GM19455 (cell line): ENCODE data around the gene ZNF440.
A peak's percentile ranks its signal among the peaks of the same experiment; 100 is the strongest.
"Not testable (repeated sequence)": the region's sequence is repeated elsewhere in the genome, so short reads cannot be mapped to it uniquely, and the experiment has no call there.

ENCODE experiments used
- ATAC-seq: cut with Tn5 transposase; IDR thresholded peaks from one replicate; pipeline ENCODE4 v1.9.1; 2021; ENCODE audit not compliant: unreplicated experiment

The ZNF440 gene

GRCh38 chr19:11814029-11814699, at the start of gene ZNF440:
TSS of gene ZNF440 (plus strand) at chr19:11814273. CDS start at chr19:11814448, 175 bp downstream.
- peak; percentile 97 for ATAC-seq

GRCh38 chr19:11766597-11767591, 47.2 kb upstream of the ZNF440 start, which contains the start of gene ZNF441:
TSS of gene ZNF441 (plus strand) at chr19:11767000. CDS start at chr19:11767194, 194 bp downstream.
- peak; percentile 90 for ATAC-seq

DNA sequence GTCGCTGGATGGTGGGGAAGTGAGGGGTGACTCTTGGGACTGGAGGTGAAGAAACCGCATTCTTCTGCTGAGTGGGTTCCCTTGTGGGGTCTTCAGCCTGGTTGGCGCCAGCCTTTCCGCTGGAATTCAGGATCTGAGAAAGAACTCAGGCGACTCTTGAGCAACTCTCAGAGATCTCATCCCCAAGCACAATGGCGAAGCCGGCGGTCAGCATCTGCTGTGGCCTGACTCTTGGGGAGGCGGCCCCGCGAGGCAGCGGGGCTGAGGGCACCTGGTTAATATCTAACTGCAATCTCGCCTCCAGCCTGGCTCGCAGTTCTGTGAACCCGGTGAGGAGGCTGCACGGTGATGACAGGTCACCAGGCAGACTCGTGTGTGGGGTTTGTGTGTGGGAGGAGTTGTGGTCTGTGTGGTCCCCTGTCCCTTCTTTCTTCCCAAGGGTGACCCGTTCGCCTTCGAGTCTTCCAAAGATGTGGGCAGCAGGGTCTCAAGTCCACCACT, 46.4 kb upstream of the ZNF440 start:
- ATAC-seq = no peak

DNA sequence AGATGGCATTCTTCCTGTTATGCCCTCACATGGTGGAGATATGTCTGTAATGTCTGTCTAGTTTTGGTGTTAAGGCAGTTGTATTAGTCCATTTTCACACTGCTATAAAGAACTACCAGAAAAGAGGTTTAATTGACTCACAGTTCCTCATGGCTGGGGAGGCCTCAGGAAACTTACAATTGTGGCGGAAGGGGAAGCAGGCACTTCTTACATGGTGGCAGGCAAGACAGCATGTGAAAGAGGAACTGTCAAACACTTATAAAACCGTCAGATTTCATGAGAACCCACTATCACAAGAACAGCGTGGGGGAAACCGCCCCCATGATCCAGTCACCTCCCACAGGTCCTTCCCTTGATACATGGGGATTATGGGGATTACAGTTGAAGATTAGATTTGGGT, 44.1 kb upstream of the ZNF440 start:
- no peak for ATAC-seq

- not testable (repeated sequence) for ATAC-seq
Measured at GRCh38 chr19:11771520-11771919, 42.6 kb upstream of the ZNF440 start.

- not testable (repeated sequence) for ATAC-seq
Measured at GRCh38 chr19:11776669-11777068, 37.4 kb upstream of the ZNF440 start.

- no peak for ATAC-seq
Measured at GRCh38 chr19:11780431-11781020, 33.5 kb upstream of the ZNF440 start.

DNA sequence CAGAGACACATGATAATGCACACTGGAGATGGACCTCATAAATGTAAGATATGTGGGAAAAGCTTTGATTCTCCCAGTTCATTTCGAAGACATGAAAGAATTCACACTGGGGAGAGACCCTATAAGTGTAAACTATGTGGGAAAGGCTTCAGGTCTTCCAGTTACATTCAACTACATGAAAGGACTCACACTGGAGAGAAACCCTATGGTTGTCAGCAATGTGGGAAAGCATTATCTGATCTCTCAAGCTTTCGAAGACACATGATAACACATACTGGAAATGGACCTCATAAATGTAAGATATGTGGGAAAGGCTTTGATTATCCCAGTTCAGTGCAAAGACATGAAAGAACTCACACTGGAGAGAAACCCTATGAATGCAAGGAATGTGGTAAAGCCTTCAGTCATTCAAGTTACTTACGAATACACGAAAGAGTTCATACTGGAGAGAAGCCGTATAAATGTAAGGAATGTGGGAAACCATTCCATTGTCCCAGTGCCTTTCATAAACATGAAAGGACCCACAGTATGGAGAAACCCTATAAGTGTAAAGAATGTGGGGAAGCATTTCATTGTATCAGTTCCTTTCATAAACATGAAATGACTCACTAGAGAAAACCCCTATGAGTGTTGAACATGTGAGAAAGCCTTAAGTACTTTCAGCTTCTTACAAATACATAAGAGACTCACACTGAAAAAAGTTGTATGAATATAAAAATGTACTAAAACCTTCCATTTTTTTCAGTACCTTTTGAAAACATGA, 32.6 kb upstream of the ZNF440 start:
- no peak for ATAC-seq

- no peak for ATAC-seq
Measured at GRCh38 chr19:11783767-11784166, 30.3 kb upstream of the ZNF440 start.

DNA sequence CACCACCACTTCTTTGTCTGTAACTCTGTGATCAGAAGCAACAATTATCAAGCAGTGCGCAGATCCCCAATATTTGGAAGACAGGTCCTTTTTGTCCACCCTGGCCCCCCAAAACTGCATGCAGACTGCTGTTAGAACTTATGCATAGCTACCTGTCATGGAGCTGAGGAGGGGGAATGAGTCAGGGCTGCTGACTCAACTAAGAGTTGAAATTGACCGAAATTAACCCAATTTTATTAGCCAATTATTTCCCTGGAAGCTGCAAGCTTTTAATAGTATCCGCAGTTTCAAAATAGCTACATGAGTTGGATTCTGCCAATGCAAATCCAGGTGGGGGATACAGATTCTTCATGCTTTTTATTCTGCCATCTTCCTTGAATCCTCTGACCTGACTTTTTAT, 29.7 kb upstream of the ZNF440 start:
- ATAC-seq = no peak

GRCh38 chr19:11787536-11787935, 26.5 kb upstream of the ZNF440 start:
- ATAC-seq = no peak

- ATAC-seq = no peak
Measured at GRCh38 chr19:11792942-11793341, 21.1 kb upstream of the ZNF440 start.

GRCh38 chr19:11797491-11797890, 16.6 kb upstream of the ZNF440 start:
- ATAC-seq = no peak

DNA sequence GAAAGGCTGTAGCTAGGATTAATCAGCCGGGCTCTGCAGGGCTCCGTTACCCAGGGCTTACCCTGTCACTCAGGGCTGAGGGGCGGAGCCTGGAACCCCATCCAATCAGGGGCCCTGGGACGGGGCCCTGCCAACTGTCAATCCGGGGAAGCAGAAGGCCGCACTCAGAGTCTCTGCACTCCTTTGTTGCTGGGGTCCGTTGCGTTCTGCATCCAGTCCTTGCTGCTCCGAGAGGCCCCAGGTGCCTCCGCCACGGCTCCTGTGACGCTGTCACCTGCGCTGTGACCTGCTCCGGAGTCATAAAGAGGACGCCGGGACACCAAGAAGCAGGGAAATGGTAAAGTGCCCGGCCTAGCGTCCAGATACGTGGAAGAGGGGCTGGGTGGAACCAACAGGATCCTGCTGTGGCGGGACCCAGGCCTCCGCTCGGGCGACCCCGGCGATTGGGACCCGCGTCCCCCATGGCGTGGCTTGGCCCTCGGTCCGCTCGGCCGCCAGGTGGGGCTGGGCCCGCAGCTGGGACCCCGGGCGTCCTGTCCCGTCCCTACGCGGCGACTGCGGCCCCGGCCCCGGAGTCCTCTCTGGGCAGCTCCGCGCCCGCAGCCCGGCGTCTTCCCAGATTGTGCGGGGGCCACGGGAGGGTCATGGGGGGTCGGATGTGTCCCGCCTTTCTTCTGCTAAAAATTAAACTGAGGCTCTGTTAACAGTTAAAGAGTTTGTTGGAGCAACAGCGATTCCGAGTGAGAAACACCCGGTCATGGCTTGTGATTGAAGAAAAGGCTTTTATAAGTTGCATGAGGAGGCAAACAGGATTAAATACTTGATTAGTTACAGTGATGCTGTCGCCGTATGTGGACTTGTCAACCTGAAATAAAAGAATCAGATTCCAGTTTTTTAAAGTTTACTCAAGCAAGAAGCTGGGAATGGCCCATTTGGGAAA, 15.4 kb upstream of the ZNF440 start, which contains the start of gene ZNF491:
TSS of gene ZNF491 (plus strand) at position 133 of the 940 bp plus-strand sequence. CDS start 7,431 bp downstream, outside the sequence.
- peak; percentile 75 for ATAC-seq

DNA sequence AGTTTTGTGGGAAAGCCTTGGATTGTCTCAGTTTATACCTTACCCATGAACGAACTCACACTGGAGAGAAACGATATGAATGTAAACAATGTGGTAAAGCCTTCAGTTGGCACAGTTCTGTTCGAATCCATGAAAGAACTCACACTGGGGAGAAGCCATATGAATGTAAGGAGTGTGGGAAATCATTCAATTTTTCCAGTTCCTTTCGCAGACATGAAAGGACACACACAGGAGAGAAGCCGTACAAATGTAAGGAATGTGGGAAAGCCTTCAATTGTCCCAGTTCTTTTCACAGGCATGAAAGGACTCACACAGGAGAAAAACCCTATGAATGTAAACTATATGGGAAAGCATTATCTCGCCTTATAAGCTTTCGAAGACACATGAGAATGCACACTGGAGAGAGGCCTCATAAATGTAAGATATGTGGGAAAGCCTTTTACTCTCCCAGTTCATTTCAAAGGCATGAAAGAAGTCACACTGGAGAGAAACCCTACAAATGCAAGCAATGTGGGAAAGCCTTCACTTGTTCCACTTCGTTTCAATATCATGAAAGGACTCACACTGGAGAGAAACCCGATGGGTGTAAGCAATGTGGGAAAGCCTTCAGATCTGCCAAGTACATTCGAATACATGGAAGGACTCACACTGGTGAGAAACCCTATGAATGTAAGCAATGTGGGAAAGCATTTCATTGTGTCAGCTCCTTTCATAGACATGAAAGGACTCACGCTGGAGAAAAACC, 7.5 kb upstream of the ZNF440 start:
- no peak for ATAC-seq

DNA sequence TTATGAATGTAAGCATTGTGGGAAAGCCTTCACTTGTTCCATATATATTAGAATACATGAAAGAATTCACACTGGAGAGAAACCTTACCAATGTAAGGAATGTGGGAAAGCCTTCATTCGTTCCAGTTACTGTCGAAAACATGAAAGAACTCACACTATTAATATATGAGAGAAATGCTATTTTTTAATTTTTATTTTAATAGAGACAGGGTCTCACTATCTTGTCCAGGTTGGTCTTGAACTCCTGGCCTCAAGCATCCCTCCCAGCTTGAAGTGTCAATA, 7.0 kb upstream of the ZNF440 start:
- ATAC-seq = no peak

- ATAC-seq = no peak
Measured at GRCh38 chr19:11813703-11814028, 407 bp upstream of the ZNF440 start.

DNA sequence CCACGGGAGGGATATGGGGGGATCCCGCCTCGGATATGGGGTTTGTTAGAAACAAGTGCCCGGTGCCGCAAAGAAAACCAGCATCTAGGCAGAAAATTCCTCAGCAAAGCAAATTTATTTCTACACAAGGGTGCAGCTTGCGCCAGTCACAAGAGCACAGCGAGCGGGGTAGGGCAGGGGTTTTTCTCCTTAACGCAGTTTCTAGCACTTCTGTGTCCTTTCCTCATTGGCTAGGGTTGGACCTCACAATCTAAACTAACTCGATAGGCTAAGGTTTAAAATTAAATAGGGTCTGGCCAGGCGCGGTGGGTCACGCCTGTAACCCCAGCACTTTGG, 595 bp downstream of the ZNF440 start:
- ATAC-seq = no peak

DNA sequence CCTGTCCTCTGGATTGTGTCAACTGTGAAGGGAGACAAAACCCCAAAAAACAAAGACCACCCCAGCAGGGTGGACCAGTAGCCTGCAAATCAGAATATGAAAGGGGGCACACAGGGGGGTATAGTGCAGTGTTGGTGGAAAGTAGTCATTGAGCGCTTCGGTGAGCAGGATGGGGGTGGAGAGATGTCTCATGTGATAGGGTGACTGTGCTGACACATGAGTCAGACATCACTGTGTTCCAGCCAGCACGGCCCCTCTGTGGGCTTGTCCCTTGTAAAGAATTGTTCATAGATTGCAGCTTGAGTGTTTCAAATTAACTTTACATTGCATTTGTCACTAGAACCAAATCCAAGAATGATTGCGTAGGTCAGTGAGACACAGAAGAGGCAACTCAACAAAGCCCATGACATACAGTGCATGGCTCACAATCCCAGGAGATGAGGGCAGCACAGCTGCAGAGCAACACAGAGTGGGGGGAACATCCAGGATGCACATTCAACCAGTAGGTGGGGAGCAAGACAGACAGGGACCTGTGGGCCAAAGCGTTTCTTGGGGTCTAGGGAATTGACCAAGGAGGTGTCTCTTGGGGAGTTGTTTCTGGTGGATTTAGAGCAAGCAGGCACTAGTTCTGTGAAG, 7.5 kb downstream of the ZNF440 start:
- no peak for ATAC-seq
